Amygdala (tissue), 56 donors: ENCODE data around the gene ZNF385B.

Source experiments
- DNase-seq, 56 donors: peaks; one replicate each; lab custom pipeline; 2025; lab: John Stamatoyannopoulos, UW

Gene ZNF385B

DNA sequence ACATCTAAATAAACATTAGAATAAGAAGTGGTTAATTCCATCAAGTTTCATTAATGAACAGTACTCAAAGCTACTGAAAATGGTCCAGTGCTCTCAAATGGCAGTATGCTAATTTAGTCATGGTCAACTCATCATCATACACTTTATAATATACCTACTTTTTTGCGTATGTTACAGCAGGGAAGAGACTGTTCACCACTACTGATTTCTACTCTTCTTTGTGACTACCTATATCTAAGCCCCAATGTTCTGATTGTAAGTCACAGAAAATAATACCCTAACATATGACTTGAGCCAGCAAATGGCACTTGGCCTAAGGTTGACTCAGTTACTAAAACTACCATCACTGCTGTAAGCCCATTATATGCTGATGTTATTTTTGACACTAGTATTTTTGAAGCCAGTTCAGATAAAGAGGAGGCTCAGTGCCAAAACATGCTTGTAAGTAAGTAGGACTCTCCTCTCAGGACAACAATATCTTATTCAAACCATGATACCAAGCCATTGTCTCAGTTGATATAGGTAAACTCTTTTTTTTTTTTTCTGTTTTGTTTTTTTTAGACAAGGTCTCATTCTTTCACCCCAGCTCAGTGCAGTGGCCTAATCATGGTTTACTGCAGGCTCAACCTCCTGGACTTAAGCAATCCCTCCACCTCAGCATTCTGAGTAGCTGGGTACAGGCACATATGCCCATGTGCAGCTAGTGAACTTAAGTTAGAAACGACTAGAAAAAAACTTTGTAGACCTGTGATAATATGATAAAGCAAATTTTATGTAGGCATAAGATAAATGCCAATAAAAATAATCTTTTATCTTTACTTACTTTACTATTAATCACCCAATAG, 266.9 kb downstream of the ZNF385B start:
- DNase-seq: no peak

DNA sequence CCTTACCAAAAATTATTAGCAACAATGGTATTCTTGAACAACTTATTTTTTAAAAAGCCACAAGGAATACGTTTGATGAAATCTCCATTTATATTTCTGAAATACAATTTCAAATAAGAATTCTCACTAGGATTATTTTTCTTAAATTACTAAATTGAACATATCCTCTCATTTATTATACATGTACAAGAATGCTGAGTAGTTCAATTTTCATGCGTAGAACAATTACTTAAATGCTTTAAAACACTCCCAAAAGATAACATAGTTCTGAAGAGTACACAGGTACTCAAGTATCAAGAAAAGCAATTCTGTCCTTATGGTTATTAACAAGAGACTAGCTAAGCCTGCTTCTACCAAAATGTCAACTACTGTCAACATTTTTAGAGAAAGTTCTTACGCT, 268.1 kb downstream of the ZNF385B start:
- DNase-seq: no peak

DNA sequence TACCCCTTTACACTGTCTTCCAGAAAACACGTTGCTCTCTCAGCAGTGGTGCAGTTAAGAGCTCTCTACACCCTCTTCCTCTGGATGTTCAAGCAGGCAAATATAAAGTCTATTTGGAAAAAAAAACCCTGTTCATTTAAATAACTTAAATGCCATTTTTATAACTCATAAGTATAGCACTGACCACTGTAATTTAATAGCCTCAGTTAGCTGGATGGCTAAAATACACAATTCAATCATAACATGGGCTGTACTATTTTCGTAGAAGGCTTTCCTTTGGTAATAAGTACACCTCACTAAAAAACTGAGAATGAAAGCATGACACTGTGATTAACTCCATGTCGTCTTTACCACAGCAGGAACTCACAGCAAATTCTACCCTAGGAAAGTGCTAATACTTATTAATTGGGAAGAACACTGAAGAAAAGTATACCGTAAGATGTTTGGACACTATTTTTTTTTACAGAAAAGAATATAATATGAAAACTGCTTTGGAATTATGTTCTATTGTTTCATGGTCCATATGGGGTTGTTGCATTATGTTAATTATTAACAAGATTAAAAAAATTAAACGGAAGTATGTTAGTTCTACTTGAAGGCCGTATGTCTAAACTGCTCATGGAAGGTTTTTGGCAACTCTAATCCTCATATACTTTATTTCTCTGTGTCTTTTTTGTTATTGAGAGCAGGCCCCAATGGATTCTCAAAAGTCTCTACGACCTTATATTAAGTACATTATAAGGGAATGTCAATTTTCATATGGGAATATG, 269.1 kb downstream of the ZNF385B start:
- no peak for DNase-seq

DNA sequence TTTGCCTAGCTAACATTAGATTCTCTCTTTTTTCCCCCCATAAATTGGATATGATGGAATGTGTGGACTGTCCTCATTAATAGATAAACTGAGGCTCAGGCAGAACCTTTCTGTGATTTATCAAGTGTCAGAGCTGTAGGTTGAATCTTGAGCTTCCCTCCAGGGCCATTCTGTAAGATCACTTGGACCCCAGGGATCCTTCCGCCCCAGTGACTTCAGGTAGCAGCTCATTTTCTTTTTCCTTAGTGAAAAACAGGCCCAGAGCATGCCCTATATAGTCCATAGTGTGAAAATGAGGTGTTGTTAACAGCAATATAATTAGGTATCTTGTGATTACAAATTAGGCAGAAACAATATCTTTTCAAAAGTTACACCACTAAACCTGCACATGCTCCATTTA, 269.7 kb downstream of the ZNF385B start:
- DNase-seq: no peak

DNA sequence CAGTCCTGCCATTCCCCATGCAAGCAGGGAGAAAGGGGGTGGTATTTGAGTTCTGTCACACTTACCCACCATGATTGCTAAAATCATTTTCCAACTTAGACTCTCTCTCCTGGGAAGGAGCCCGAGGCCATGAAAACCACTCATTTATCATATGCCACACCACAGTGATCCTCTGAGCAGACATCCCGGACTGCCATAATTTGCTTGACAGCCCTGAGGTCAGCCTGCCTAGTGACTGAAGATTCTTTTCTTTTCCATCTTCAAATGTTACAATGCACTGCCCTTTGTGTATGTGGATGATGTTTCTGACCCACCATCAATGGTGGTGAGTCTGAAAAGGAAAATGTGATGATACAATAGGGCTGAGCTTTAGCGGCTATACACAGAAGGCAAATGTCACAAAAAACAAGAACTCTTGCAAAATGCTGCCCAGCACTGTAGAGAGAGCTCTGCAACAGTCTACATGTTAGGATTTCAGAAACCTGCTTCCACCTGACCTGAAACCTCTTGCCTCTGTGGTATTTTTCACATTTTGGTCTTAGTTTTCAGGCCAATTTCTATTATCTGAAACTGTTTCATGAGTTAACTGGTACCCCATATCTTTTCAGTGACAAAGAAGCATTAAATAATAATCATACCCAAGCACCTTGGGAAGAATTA, 272.8 kb downstream of the ZNF385B start:
- no peak for DNase-seq

DNA sequence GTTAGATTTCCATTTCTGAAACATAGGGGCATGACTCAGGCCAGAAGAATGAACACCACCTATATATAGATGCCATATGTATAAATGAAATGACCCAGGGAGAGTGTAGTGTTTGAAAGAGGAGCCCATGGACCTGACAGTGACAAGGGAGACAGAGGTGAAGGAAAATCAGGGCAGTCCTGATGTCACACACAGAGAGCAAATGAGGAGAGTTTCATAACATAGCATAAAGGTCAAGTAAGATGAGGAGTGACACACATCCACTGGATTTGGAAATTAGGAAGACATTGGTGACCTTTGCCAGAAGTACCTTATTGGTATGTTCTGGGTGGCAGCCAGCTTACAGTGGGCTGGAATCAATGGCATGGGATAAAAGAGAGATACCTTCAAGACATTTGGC, 276.7 kb downstream of the ZNF385B start:
- DNase-seq: no peak

DNA sequence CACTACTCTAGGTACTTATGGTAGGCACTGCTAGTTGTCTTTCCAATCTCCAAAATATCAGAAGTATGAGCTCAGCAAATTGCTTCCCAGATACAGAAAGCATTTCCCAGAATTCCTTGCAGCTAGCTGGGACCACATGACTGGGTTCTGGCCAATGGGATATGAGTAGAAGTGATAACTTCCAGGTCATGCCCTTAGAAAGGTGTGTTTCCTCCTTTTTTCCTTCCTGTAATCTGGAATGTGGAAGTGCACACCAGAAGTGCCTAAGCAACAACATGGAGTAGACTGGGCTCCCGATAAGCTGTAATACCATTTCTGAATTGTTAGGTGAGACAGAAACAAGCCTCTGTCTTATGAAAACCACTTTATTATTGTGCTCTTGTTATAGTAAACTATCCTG, 279.8 kb downstream of the ZNF385B start:
- no peak for DNase-seq

DNA sequence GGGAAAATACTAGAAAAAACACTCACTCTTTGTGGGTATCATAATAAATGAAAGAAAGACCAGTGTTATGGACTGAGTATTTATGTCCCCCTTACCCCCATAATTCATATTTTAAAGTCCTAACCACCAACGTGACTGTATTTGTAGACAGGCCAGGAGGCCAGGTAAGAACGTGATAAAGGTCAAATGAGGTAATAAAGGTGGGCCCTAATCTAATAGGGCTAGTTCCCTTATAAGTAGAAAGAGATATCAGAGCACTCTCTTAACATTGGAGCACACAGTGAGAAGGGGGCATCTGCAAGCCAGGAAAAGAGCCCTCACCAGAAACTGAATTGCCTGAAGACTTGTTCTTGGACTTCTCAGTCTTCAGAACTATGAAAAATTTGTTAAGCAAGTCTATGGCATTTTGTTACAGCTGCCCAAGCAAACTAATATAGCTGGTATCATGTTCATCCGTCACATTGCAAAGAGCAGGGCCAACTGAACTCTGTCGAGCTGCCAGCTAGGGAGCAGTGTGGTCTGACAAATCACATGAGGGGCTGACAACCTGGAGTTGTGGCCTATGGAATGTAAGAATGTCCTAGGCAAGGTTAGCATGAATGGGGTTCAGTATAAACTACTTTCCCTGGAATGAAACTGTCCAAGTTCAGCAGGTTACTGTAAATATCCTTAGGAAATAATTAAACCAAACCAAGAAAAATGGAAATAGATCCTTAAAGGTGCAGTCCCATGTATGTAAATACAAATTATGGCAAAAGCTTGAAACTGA, 280.9 kb downstream of the ZNF385B start:
- DNase-seq: no peak

DNA sequence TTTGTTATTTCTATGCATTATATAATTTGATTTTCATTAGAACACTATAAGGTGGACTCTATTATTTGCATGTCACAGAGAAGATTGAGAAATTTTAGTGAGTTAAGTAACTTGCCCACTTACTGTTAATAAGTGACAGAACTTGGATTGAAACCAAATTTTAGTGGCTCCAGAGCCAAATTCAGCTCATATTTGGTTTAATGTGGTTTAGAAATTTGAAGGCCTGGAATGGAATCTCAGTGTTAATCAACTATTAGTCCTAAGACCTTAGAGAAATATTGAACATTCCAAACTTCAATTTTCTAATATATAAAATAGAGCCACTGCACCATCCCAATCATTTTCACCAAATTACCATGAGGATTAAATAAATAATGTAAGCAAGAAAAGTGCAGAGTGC, 281.6 kb downstream of the ZNF385B start:
- no peak for DNase-seq

DNA sequence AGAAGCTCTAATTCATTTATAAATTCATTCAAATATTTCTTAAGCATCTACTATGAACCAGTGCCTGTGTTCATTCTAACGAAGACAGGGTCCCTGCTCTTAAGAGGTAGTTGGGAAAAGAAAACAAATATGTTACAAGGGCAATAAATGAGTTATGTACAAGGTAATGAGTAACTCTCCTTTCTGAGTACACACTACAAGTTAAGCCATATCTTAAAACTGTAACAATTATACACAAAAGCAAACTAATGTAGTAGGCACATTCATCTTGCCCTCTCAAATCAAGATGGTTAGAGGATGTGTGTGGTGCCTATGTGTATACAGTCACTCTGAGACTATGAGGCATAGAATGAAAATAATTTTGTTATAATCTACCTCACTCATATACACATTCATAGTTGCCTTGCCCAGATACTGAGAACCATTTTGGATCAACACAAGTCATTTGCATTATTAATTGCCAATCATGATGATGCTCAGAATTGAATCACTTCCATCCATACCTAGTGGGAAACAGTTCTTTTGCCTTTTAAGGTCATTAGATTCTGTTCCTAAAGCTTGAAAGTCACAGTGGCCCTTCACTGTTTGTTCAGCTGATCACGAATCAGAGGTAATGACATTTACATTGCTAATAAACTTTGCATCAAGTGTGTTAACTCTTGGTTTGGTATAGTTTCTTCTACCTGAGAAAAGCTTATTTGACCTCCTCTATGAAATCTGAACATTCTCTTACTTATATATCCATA, 283.1 kb downstream of the ZNF385B start:
- DNase-seq: no peak

DNA sequence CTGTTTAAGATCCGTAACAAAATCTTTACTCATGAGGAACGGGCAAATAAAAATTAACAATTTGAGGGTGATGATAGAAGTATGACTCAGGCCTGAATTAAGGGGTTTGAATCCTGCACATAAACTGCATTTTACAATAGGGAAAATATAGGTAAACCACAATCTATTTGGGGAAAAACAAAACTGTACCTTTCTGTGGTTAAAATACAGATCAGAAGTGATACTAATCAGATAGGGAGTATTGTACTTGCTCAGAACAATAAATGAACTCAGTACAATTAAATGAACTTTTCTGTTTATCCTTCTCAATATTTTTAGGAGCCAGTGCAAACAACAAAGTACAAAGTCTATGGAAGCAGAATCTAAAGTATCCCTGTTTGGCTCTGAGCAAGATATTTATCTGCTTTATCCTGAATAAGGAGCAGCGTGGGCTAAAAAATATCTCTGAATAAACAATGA, 287.3 kb downstream of the ZNF385B start:
- no peak for DNase-seq

DNA sequence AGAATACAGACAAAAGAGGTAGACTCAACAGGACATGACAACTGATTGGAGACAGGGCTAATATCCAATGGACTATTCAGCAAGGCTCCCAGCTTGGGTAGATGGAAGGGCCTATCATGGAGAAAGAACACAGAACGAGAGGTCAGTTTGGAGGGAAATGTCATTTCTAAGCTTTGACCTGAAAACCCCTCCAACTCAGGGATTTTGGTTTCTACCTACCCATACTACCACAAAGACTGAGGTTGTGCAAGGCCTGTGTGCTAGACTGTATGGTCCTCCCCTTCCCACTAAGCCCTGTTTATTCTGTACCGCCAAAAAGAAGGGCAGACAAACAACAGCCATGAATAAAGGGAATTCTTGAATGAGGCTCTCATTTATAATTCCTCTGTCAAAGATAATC, 288.9 kb downstream of the ZNF385B start:
- no peak for DNase-seq

DNA sequence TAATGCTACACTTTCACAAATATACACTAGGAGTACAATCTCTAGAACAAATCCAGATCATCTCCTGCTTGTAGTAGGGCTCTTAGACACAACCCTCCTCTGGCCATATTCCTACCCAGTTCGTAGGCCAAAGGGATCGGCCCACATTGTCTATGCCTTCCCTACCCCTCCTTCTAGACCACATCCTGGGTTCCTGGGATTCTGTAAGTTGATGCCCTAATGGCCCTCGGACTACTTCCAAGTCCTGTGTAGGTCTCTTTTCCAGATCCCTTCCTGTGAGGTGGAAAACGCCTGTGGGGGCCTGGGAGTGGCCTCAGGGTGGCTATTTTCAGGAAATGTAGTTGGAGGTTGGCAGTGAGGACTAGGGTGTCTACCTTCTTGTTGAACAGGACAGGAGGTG, 289.7 kb downstream of the ZNF385B start:
- no peak for DNase-seq

DNA sequence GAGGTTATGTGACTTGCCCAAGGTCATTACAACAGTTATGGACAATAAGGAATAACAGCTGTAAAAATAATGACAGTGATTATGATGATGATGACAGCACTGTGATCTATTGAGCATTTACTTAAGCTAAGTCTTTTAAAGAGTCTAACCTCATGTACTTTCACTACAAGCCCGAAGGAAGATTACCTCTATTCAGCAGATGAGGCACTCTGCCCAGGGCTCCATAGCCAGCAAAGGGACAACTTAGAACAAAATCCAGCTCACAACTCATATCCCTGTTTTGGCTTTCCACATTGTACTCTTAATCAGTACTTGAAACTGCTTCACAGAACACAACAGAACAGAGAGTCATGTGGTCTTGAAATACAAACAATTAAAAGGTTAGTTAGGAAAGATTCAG, 290.2 kb downstream of the ZNF385B start:
- DNase-seq: no peak

DNA sequence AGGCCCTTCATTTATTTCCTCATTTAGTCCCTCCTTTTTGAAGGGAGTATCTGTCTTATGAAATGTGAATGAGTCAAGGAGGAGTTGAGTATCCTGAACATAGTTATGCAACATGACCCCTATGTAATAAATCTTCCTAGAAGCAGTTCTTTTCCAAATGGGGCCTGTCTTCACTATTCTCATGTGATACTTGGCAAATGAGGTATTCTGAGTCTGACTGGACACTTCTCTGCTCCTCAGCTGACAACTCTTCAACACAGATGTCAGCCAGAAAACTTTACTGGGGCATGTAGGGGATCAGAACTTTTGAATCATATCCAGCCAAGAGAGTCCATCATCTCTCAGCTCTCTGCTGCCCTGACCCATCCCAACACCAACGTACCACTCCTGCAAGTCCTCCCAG, 291.6 kb downstream of the ZNF385B start:
- DNase-seq: no peak

DNA sequence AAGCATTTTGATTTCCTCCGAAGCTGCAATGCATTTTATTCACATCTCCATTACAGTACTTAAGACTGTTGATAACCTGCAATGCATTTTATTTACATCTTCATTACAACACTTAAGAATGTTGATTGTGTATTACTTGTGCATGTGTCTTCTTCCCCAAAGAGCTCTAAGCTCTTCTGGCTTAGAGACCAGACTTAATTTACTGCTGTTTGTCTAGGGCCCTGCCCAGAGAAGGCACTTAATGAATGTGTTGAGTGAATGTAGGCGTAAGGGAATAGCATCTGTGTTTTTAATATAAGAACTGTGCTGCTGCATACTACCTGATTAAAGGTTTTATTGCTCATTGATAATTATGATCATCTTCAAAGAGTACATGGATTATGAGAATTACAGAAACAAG, 295.6 kb downstream of the ZNF385B start:
- DNase-seq: no peak

DNA sequence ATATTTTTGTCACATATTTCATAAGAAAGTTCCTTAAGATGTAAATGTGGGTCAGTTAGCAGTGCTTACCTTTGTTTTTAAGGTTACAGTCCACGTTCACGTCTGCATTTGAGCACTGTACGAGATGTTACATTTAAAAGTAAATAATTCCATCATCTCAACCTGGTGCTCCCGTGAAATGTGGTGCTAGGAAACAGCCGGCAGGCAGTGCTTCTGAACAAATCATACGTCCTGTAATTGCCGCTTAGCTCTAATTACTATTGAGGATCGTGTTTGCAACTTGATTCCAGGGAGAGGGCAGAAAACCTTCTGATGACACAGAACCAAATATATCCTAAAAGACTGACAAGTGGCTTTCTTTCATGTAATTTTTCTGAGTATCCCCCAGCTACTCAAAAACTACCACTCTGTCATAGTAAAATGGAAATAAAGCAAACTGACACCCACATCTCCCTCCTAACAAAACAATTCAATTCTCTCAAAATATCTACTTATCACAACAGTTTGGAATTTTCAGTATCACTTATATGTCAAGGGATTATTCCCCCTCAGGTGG, 299.0 kb downstream of the ZNF385B start:
- DNase-seq: no peak

DNA sequence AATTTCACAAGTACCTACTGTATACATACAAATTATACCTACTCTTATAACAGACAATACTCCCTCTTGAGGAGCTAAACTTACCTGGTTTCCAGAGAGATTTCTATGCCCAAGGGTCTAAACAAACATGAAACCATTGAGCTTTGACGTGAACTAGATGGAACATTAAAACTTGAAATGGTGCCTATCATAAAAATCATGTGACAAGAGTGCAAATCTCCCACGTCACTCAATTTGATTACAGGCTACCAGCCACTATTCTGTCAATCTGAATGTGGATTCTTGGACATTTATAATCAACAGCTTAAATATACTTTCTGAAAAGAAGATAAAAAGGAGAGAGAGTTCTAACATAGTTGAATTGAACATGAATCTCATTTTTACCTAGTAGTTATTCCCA, 299.7 kb downstream of the ZNF385B start:
- no peak for DNase-seq

DNA sequence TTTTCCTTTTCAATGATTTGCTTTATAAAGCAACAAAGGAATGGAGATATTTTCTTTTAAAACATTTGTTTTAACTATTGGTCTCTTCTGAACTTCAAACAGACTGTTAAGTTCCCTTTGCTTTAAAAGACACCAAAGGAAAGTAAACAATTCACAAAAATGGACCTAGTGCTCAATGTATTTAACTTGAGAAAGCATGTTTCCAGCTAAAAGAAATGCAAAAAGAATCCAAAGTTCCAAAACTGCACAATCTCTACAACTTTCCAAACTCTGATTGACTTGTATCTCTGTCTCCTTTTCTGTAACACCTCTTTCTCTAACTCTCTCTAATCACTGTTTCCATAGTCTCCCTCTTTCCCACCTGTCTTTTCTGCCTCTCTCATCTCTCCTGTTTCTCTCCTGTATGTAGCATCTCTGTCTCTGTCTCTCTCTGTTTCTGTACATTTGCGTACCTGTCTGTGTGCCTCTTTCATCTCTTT, 301.1 kb downstream of the ZNF385B start:
- no peak for DNase-seq
